GM18498 (cell line): ENCODE results near the gene METTL6.
A peak's percentile ranks its signal among the peaks of the same experiment; 100 is the strongest.
"Not testable (repeated sequence)": the region's sequence is repeated elsewhere in the genome, so short reads cannot be mapped to it uniquely, and the experiment has no call there.

ENCODE experiments used
- ATAC-seq: cut with Tn5 transposase; IDR thresholded peaks from one replicate; pipeline ENCODE4 v1.9.1; 2021; ENCODE audit warnings: mild to moderate bottlenecking, moderate library complexity; ENCODE audit not compliant: unreplicated experiment

The METTL6 gene

GRCh38 chr3:15375461-15376000, 51.8 kb downstream of the METTL6 start:
- no peak for ATAC-seq

- ATAC-seq, result no peak
Measured at GRCh38 chr3:15372918-15373317, 54.4 kb downstream of the METTL6 start.

- ATAC-seq, result no peak
Measured at GRCh38 chr3:15368561-15369135, 58.7 kb downstream of the METTL6 start.

- no peak for ATAC-seq
Measured at GRCh38 chr3:15367059-15367458, 60.3 kb downstream of the METTL6 start.

- ATAC-seq, result not testable (repeated sequence)
Measured at GRCh38 chr3:15364078-15364477, 63.3 kb downstream of the METTL6 start.

- ATAC-seq, result peak; percentile 75
Measured at GRCh38 chr3:15361494-15362214, 65.7 kb downstream of the METTL6 start.

- no peak for ATAC-seq
Measured at GRCh38 chr3:15360788-15361493, 66.4 kb downstream of the METTL6 start.
